ENCODE data around the gene KCNJ9. TPM values are rescaled to one million over a fixed set of nuclear protein-coding genes. Genes with fewer than 3 reads are reported as not detected.

Gene KCNJ9
- total and polyA plus RNA-seq, 2 experiments from 2014 or later, result 0.24 to 0.34 TPM

DNA sequence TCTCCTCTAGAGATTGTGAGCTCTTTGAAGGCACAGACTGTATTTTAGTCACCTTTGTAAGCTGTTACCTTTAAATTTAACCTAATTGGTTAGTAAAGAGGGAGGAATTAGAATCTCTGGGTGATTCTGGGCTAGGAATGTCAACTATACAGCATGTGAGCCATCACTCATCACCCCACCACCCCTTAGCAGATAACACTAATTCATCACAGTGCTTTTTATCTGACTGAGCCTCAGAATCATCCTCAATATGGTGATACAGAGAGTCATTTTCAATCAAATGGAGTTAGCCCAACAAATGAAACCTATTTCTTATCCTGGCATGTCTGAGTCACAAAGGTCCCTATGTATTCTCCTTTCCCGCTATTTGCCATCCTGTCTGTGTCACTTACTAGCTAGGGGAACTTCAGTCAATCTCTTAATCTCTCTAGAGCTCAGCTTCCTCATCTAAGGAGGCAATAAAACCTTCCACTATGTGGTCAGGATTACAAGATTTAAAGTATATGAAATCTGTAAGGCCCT lies 24.6 kb upstream of the KCNJ9 start (continued):
- TF ChIP-seq, protein P1, sequence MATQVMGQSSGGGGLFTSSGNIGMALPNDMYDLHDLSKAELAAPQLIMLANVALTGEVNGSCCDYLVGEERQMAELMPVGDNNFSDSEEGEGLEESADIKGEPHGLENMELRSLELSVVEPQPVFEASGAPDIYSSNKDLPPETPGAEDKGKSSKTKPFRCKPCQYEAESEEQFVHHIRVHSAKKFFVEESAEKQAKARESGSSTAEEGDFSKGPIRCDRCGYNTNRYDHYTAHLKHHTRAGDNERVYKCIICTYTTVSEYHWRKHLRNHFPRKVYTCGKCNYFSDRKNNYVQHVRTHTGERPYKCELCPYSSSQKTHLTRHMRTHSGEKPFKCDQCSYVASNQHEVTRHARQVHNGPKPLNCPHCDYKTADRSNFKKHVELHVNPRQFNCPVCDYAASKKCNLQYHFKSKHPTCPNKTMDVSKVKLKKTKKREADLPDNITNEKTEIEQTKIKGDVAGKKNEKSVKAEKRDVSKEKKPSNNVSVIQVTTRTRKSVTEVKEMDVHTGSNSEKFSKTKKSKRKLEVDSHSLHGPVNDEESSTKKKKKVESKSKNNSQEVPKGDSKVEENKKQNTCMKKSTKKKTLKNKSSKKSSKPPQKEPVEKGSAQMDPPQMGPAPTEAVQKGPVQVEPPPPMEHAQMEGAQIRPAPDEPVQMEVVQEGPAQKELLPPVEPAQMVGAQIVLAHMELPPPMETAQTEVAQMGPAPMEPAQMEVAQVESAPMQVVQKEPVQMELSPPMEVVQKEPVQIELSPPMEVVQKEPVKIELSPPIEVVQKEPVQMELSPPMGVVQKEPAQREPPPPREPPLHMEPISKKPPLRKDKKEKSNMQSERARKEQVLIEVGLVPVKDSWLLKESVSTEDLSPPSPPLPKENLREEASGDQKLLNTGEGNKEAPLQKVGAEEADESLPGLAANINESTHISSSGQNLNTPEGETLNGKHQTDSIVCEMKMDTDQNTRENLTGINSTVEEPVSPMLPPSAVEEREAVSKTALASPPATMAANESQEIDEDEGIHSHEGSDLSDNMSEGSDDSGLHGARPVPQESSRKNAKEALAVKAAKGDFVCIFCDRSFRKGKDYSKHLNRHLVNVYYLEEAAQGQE (IDR thresholded peaks at IDR 0.05; ENCODE audit: unreplicated experiment), result no peak
- TF ChIP-seq EZH2phosphoT487 (IDR thresholded peaks at IDR 0.05; ENCODE audit: unreplicated experiment) (no peak), POLR2AphosphoS5 (IDR thresholded peaks at IDR 0.05; ENCODE audit: low read depth) (no peak), STAT1 (IDR thresholded peaks at IDR 0.05; ENCODE audit: unreplicated experiment) (no peak)

DNA sequence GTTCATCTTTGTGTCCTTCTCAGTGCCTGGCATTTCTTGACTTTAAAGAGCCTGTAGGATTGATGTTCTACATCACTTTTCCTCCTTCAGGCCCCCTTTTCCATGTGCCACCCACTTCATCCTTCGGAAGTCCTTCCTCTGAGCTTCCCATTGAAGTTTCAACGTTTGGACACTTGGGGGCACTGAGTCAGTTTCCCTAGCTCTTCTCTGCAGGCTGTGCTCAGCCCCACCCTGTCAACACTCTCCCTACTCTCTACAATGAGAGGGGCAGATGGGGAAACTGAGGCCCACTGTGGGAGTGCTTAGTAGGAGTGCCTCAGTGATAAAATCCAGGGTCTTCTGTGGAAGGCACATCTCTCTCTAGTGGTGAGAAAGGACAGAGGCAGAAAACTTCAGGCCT lies 23.3 kb upstream of the KCNJ9 start:
- no peak overlapping the region for H3K4me2 ChIP-seq
- H3K36me3 ChIP-seq (ENCODE audit: insufficient read depth), result no peaks in the 10 kb centered on the region
- no peak overlapping the region for H2AFZ ChIP-seq
- no peaks in the 10 kb centered on the region for H3K36me3 Mint-ChIP-seq (ENCODE audit: low read depth)
- ATAC-seq (peak; percentile 26; the same call in 2 of the 3 replicates), DNase-seq (ENCODE audit: low spot score) (peak; percentile 51)
- H3K9me2 ChIP-seq (ENCODE audit: insufficient read depth), result no peaks in the 10 kb centered on the region; the same call in 1 of the 2 replicates
- no peak overlapping the region for H3K27ac Mint-ChIP-seq
- no peak overlapping the region for H3K4me3 ChIP-seq
- H3F3A ChIP-seq (replicated peaks; ENCODE audit: low read depth), result no peaks in the 10 kb centered on the region
- no peaks in the 10 kb centered on the region for H3K79me2 ChIP-seq (replicated peaks; ENCODE audit: insufficient read depth)
- H3K4me1 ChIP-seq (ENCODE audit: insufficient read depth), result peaks cover 11% of the 10 kb centered on the region
- H3K4me1 Mint-ChIP-seq, result peaks cover 17% of the 10 kb centered on the region; the same call in 2 of the 3 replicates
- no peak overlapping the region for H3K4me3 Mint-ChIP-seq
- H3K27ac ChIP-seq (ENCODE audit: low read depth), result no peak overlapping the region
- H4K20me1 ChIP-seq (replicated peaks; ENCODE audit: insufficient read depth), result no peaks in the 10 kb centered on the region
- peaks cover 7% of the 10 kb centered on the region for H3K27me3 Mint-ChIP-seq (ENCODE audit: insufficient read depth, low read depth, poor library complexity)
- no peaks in the 10 kb centered on the region for H3K27me3 ChIP-seq (ENCODE audit: insufficient read depth)
- H3K9me3 Mint-ChIP-seq, result no peaks in the 10 kb centered on the region
- TF ChIP-seq CREB1 (CRISPR knock-in tag; IDR thresholded peaks at IDR 0.05; ENCODE audit: low read depth) (no peak), ZNF114 (CRISPR knock-in tag; IDR thresholded peaks at IDR 0.05) (no peak), EZH2 (IDR thresholded peaks at IDR 0.05; ENCODE audit: low read depth, unreplicated experiment) (no peak), EZH2phosphoT487 (IDR thresholded peaks at IDR 0.05; ENCODE audit: unreplicated experiment) (no peak), ZNF331 (CRISPR knock-in tag; IDR thresholded peaks at IDR 0.05; ENCODE audit: low read depth) (no peak)
- TF ChIP-seq, protein P2, sequence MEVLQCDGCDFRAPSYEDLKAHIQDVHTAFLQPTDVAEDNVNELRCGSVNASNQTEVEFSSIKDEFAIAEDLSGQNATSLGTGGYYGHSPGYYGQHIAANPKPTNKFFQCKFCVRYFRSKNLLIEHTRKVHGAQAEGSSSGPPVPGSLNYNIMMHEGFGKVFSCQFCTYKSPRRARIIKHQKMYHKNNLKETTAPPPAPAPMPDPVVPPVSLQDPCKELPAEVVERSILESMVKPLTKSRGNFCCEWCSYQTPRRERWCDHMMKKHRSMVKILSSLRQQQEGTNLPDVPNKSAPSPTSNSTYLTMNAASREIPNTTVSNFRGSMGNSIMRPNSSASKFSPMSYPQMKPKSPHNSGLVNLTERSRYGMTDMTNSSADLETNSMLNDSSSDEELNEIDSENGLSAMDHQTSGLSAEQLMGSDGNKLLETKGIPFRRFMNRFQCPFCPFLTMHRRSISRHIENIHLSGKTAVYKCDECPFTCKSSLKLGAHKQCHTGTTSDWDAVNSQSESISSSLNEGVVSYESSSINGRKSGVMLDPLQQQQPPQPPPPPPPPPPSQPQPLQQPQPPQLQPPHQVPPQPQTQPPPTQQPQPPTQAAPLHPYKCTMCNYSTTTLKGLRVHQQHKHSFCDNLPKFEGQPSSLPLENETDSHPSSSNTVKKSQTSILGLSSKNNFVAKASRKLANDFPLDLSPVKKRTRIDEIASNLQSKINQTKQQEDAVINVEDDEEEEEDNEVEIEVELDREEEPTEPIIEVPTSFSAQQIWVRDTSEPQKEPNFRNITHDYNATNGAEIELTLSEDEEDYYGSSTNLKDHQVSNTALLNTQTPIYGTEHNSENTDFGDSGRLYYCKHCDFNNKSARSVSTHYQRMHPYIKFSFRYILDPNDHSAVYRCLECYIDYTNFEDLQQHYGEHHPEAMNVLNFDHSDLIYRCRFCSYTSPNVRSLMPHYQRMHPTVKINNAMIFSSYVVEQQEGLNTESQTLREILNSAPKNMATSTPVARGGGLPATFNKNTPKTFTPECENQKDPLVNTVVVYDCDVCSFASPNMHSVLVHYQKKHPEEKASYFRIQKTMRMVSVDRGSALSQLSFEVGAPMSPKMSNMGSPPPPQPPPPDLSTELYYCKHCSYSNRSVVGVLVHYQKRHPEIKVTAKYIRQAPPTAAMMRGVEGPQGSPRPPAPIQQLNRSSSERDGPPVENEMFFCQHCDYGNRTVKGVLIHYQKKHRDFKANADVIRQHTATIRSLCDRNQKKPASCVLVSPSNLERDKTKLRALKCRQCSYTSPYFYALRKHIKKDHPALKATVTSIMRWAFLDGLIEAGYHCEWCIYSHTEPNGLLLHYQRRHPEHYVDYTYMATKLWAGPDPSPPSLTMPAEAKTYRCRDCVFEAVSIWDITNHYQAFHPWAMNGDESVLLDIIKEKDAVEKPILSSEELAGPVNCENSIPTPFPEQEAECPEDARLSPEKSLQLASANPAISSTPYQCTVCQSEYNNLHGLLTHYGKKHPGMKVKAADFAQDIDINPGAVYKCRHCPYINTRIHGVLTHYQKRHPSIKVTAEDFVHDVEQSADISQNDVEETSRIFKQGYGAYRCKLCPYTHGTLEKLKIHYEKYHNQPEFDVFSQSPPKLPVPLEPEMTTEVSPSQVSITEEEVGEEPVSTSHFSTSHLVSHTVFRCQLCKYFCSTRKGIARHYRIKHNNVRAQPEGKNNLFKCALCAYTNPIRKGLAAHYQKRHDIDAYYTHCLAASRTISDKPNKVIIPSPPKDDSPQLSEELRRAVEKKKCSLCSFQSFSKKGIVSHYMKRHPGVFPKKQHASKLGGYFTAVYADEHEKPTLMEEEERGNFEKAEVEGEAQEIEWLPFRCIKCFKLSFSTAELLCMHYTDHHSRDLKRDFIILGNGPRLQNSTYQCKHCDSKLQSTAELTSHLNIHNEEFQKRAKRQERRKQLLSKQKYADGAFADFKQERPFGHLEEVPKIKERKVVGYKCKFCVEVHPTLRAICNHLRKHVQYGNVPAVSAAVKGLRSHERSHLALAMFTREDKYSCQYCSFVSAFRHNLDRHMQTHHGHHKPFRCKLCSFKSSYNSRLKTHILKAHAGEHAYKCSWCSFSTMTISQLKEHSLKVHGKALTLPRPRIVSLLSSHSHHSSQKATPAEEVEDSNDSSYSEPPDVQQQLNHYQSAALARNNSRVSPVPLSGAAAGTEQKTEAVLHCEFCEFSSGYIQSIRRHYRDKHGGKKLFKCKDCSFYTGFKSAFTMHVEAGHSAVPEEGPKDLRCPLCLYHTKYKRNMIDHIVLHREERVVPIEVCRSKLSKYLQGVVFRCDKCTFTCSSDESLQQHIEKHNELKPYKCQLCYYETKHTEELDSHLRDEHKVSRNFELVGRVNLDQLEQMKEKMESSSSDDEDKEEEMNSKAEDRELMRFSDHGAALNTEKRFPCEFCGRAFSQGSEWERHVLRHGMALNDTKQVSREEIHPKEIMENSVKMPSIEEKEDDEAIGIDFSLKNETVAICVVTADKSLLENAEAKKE (CRISPR knock-in tag; IDR thresholded peaks at IDR 0.05), result no peak
- TF ChIP-seq, protein P1 (IDR thresholded peaks at IDR 0.05; ENCODE audit: unreplicated experiment), result no peak
